Vagina (tissue), 2 donors: ENCODE results near the gene PACS1.

Source experiments
- POLR2A ChIP-seq, 2 donors: fragments of 450-650 bp; IDR thresholded peaks; one replicate each; pipeline ENCODE4 v1.6.1; 2017; ENCODE audit warnings: antibody characterized with exemption in 2 of 2, mild to moderate bottlenecking in 2 of 2, moderate library complexity in 2 of 2
- TF ChIP-seq, protein P1 (sequence below), 3 experiments: fragments of 450-650 bp in 2 of 3; fragments of 200-600 bp in 1 of 3; sonication (generic) in 1 of 3; IDR thresholded peaks; one replicate each; pipeline ENCODE4 v1.5.1; 2017 to 2019; ENCODE audit warnings: antibody characterized with exemption in 3 of 3, mild to moderate bottlenecking in 2 of 3, moderate library complexity in 2 of 3

DNA sequence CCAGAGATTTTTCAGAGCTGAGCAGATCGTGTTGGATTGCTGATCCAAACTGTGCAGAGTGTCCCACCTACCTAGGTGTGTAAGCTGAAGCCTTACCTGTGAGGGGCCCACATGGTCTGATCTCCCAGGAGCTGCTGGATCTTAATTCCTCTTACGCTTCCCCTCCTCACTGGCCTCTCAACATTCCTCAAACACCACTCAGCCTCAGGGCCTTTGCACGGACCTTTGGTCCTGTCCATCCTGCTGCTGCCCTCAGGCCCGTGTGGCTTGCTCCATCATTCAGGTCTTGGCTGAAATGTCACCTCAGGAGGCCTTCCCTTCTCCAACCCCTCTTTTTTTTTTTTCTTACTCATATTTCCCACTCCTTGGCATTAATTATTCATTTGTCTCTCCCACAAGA, 177.2 kb downstream of the PACS1 start:
- TF ChIP-seq, protein P1, sequence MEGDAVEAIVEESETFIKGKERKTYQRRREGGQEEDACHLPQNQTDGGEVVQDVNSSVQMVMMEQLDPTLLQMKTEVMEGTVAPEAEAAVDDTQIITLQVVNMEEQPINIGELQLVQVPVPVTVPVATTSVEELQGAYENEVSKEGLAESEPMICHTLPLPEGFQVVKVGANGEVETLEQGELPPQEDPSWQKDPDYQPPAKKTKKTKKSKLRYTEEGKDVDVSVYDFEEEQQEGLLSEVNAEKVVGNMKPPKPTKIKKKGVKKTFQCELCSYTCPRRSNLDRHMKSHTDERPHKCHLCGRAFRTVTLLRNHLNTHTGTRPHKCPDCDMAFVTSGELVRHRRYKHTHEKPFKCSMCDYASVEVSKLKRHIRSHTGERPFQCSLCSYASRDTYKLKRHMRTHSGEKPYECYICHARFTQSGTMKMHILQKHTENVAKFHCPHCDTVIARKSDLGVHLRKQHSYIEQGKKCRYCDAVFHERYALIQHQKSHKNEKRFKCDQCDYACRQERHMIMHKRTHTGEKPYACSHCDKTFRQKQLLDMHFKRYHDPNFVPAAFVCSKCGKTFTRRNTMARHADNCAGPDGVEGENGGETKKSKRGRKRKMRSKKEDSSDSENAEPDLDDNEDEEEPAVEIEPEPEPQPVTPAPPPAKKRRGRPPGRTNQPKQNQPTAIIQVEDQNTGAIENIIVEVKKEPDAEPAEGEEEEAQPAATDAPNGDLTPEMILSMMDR (IDR thresholded peaks at IDR 0.05), result no peak
- no peak for TF ChIP-seq POLR2A (IDR thresholded peaks at IDR 0.05)
